Measurements from ENCODE around the gene PODXL. TPM values are rescaled to one million over a fixed set of nuclear protein-coding genes. Genes with fewer than 3 reads are reported as not detected.

The PODXL gene
- total RNA-seq, 6 donors from 2014 or later: 57.0 to 108 (median 96.6) TPM

DNA sequence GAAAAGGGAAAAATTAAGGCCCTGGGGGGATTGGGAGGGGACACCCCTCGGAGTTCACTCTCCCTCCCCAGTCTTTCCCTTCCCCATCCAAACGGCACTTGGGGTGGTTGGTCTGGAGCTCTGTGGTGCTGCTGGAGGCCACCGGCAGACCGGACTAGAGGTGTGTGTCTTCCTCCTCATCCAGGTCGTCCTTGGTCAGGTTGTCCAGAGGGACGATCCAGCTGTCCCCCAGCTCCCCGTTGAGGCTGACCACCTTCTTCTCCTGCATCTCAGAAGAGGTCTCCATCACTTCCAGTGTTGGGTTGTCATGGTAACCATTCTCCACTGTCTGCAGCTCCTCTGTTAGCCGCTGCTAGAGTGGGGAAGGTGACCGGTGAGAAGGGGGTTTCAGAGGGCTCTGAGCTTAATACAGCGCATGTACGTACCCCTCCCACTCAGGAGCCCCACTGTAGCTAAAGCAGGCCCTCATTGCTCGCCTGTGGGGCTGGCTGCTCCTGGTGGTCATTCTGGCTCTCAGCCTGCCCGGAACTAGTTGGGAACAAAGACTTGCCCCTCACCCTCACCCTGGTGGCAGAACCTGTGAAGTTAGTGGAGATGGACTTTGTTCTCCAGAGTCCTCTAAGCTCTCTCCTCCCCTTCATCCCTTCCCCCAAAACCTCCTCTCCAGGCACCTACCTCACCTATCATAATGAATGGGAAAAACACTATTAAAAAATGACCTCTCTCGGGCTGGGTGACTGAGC is 52.1 kb downstream of the PODXL start:
- WGBS, 2 donors: 77 to 88% methylated on average over 7 to 14 of the region's 14 CpGs

DNA sequence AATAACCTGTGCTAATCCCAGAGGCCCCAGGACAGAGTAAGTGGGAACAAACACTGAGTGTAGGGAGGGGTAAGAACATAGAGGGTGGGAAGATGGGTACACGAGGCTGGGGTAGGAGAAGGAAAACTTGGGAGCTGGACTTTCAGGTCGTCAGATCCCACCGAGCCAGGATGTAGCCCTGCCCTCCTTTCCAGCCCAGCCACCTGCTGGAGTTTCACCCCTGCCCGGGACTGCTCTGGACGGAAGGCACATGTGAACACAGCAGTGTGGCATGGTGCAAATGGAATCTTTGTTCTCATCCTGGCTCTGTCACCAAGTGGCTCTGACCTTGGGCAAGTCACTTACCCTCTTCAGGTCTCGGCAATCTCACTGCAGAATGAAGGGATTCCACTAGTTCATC is 52.8 kb downstream of the PODXL start:
- TF ChIP-seq POLR2AphosphoS5 (IDR thresholded peaks at IDR 0.05) (no peak), EP300 (IDR thresholded peaks at IDR 0.05) (no peak), POLR2A (IDR thresholded peaks at IDR 0.05) (no peak)
- TF ChIP-seq, protein P1, sequence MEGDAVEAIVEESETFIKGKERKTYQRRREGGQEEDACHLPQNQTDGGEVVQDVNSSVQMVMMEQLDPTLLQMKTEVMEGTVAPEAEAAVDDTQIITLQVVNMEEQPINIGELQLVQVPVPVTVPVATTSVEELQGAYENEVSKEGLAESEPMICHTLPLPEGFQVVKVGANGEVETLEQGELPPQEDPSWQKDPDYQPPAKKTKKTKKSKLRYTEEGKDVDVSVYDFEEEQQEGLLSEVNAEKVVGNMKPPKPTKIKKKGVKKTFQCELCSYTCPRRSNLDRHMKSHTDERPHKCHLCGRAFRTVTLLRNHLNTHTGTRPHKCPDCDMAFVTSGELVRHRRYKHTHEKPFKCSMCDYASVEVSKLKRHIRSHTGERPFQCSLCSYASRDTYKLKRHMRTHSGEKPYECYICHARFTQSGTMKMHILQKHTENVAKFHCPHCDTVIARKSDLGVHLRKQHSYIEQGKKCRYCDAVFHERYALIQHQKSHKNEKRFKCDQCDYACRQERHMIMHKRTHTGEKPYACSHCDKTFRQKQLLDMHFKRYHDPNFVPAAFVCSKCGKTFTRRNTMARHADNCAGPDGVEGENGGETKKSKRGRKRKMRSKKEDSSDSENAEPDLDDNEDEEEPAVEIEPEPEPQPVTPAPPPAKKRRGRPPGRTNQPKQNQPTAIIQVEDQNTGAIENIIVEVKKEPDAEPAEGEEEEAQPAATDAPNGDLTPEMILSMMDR (IDR thresholded peaks at IDR 0.05): no peak
- H3K4me3 ChIP-seq: no peak overlapping the region
- H3K27me3 ChIP-seq: no peaks in the 10 kb centered on the region
- ATAC-seq (ENCODE audit: low FRiP score in 2 of 2) (no peak), DNase-seq (no peak)
- no peaks in the 10 kb centered on the region for H3K9me3 ChIP-seq
- H3K4me1 ChIP-seq: peaks cover 21 to 34% (median 24%) of the 10 kb centered on the region in 4 donors
- WGBS, 2 donors: 52 to 69% methylated on average over 6 of the region's 6 CpGs
- peak overlapping the region in 3 of 4 donors; percentile 41 to 68 (median 59) for H3K27ac ChIP-seq
- peaks cover 0 to 81% (median 11%) of the 10 kb centered on the region in 4 donors for H3K36me3 ChIP-seq

More for the DNA sequence above, 52.1 kb downstream of the PODXL start:
- ATAC-seq (ENCODE audit: low FRiP score in 2 of 2) (no peak), DNase-seq (no peak)
- H3K4me3 ChIP-seq: no peak overlapping the region
- H3K27me3 ChIP-seq: no peaks in the 10 kb centered on the region
- no peaks in the 10 kb centered on the region for H3K9me3 ChIP-seq
- peaks cover 0 to 81% (median 8%) of the 10 kb centered on the region in 4 donors for H3K36me3 ChIP-seq
- TF ChIP-seq POLR2A (IDR thresholded peaks at IDR 0.05): no peak
- TF ChIP-seq POLR2AphosphoS5 (IDR thresholded peaks at IDR 0.05): no peak
- TF ChIP-seq EP300 (IDR thresholded peaks at IDR 0.05): no peak
- TF ChIP-seq, protein P1 (IDR thresholded peaks at IDR 0.05): no peak
- peaks cover 21 to 37% (median 24%) of the 10 kb centered on the region in 4 donors for H3K4me1 ChIP-seq
- peak overlapping the region in 2 of 4 donors; percentile 27 to 68 for H3K27ac ChIP-seq

DNA sequence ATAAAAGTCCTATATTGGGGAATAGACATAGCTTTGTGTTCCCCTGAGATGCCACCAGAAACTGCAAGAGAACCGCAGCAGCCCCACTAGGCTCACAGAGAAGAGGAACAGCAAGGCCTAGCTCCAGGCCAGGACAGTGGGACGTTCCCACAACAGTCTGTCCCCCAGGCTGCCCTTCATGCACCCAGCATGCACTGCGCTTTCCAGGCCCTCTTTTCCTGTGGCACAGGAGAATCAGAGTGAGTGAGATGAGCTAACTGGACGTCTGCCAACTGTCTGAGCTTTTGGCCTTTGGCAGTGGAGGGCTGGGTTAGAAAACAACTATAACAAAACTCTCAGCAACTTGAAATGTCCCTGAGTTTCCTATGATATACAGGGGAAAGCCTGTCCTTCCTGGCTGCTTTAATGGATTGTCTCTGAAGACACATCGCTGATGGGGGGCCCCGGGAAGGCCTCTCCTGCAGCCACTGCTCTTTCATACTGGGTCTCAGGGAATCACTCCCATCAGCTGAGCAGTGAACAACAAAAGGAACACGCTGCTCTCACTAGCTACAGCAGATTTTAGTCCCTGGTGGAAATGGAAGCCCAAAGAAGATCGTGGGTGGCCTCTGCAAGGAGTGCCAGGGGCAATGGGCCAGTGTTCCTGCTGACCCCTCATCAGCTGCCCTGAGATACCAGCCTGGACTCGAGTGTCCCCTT is 53.5 kb downstream of the PODXL start:
- Histone ChIP-seq H3K36me3 (peaks cover 0 to 81% (median 11%) of the 10 kb centered on the region in 4 donors), H3K27me3 (no peaks in the 10 kb centered on the region), H3K4me1 (peaks cover 14 to 27% (median 22%) of the 10 kb centered on the region in 4 donors), H3K4me3 (no peak overlapping the region), H3K27ac (peak overlapping the region in 3 of 4 donors; percentile 41 to 68 (median 59)), H3K9me3 (no peaks in the 10 kb centered on the region)
- ATAC-seq (ENCODE audit: low FRiP score in 2 of 2) (peak; percentile 21 to 43), DNase-seq (no peak)
- 41 to 59% methylated on average over 4 to 9 of the region's 9 CpGs for WGBS, 2 donors
- TF ChIP-seq, protein P1 (IDR thresholded peaks at IDR 0.05): no peak
- TF ChIP-seq POLR2AphosphoS5 (IDR thresholded peaks at IDR 0.05): peak in 1 of 2 donors; percentile 47
- no peak for TF ChIP-seq POLR2A (IDR thresholded peaks at IDR 0.05)
- TF ChIP-seq EP300 (IDR thresholded peaks at IDR 0.05): no peak

DNA sequence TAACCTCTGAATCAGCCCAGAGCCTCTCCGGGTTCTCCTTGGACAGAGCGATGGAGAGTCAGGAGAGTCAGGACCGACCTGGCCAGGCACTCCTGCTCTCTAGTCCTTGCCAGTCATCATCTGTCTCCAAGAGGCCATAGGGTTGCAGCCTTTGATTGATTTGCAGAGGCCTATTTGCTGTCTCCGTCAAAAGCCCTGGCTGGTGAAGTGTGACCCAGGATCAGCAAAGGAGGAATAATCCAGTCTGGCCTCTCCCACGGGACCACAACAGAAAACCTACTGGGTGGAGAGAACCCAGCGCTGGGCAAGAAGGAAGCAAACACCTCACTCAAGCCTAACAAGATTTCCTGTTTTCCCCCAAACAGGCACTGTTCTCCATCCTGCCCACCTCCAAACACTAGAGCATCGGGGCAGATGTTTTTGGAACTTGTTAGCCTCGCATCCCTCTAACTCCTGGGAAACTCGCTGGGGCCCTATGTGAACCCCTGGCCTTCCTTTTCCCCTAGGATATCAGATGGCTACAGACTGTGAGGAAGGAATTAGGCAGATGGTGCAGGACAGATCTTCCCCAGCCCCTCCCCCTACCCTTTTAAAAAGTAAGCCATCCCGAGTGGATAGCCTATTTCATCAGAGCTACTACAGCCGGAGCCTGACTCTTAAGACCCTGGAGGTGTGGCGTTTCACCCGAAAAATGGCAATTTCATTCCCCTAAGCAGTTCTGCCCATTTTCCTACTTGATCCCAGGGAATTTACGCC is 54.3 kb downstream of the PODXL start:
- DNase-seq (no peak), ATAC-seq (ENCODE audit: low FRiP score in 2 of 2) (no peak)
- Histone ChIP-seq H3K9me3 (no peaks in the 10 kb centered on the region), H3K27ac (peak overlapping the region in 3 of 4 donors; percentile 41 to 68 (median 59)), H3K36me3 (peaks cover 0 to 87% (median 16%) of the 10 kb centered on the region in 4 donors), H3K27me3 (no peaks in the 10 kb centered on the region), H3K4me3 (no peak overlapping the region), H3K4me1 (peaks cover 12 to 28% (median 20%) of the 10 kb centered on the region in 4 donors)
- 70 to 80% methylated on average over 12 to 14 of the region's 14 CpGs for WGBS, 2 donors
- TF ChIP-seq POLR2A (IDR thresholded peaks at IDR 0.05) (no peak), POLR2AphosphoS5 (IDR thresholded peaks at IDR 0.05) (no peak), EP300 (IDR thresholded peaks at IDR 0.05) (no peak)
- TF ChIP-seq, protein P1 (IDR thresholded peaks at IDR 0.05): no peak

Measured in upper lobe of left lung (tissue), 6 donors.